Activated T-cell treated with anti-CD3 and anti-CD28 coated beads for 4 hours (primary cell): ENCODE results near the gene CFAP61.

Source experiments
- DNase-seq: peaks from one replicate; pipeline ENCODE4 v3.0.0-alpha.2; 2020

The CFAP61 gene

GRCh38 chr20:20181322-20181721 lies 129.0 kb downstream of the CFAP61 start:
- DNase-seq, result peak; percentile 1

GRCh38 chr20:20184149-20184548 lies 131.8 kb downstream of the CFAP61 start:
- no peak for DNase-seq

- no peak for DNase-seq
These were observed 132.4 kb downstream of the CFAP61 start for GRCh38 chr20:20184706-20185105.

- DNase-seq, result no peak
These were observed 136.3 kb downstream of the CFAP61 start for GRCh38 chr20:20188647-20189046.

GRCh38 chr20:20192366-20192765 lies 140.0 kb downstream of the CFAP61 start:
- DNase-seq, result no peak

GRCh38 chr20:20195021-20195705 lies 142.8 kb downstream of the CFAP61 start:
- DNase-seq, result no peak

- DNase-seq, result no peak
These were observed 144.3 kb downstream of the CFAP61 start for GRCh38 chr20:20196610-20197009.

GRCh38 chr20:20198011-20198410 lies 145.7 kb downstream of the CFAP61 start:
- no peak for DNase-seq

- DNase-seq, result no peak
These were observed 147.2 kb downstream of the CFAP61 start for GRCh38 chr20:20199361-20200160.

GRCh38 chr20:20201124-20201523 lies 148.8 kb downstream of the CFAP61 start:
- DNase-seq, result no peak

GRCh38 chr20:20201639-20202038 lies 149.3 kb downstream of the CFAP61 start:
- DNase-seq, result no peak

GRCh38 chr20:20202768-20203167 lies 150.4 kb downstream of the CFAP61 start:
- no peak for DNase-seq

- DNase-seq, result no peak
These were observed 151.5 kb downstream of the CFAP61 start for GRCh38 chr20:20203784-20204183.

GRCh38 chr20:20204256-20204655 lies 151.9 kb downstream of the CFAP61 start:
- DNase-seq, result no peak

GRCh38 chr20:20205141-20205861 lies 153.0 kb downstream of the CFAP61 start:
- DNase-seq, result no peak

GRCh38 chr20:20205862-20206236 lies 153.5 kb downstream of the CFAP61 start:
- DNase-seq, result no peak

- DNase-seq, result no peak
These were observed 154.5 kb downstream of the CFAP61 start for GRCh38 chr20:20206788-20207187.

GRCh38 chr20:20207291-20207690 lies 155.0 kb downstream of the CFAP61 start:
- no peak for DNase-seq

- no peak for DNase-seq
These were observed 155.5 kb downstream of the CFAP61 start for GRCh38 chr20:20207872-20208271.

- DNase-seq, result no peak
These were observed 157.4 kb downstream of the CFAP61 start for GRCh38 chr20:20209684-20210083.

GRCh38 chr20:20210327-20210726 lies 158.0 kb downstream of the CFAP61 start:
- no peak for DNase-seq

GRCh38 chr20:20210943-20211273 lies 158.6 kb downstream of the CFAP61 start:
- no peak for DNase-seq

GRCh38 chr20:20211274-20211987 lies 159.1 kb downstream of the CFAP61 start:
- no peak for DNase-seq
